ENCODE data around the gene CEBPA. TPM values are rescaled to one million over a fixed set of nuclear protein-coding genes. Genes with fewer than 3 reads are reported as not detected.

The CEBPA gene
- total and polyA plus RNA-seq, 7 donors, result 2.9 to 64.3 (median 16.1) TPM

DNA sequence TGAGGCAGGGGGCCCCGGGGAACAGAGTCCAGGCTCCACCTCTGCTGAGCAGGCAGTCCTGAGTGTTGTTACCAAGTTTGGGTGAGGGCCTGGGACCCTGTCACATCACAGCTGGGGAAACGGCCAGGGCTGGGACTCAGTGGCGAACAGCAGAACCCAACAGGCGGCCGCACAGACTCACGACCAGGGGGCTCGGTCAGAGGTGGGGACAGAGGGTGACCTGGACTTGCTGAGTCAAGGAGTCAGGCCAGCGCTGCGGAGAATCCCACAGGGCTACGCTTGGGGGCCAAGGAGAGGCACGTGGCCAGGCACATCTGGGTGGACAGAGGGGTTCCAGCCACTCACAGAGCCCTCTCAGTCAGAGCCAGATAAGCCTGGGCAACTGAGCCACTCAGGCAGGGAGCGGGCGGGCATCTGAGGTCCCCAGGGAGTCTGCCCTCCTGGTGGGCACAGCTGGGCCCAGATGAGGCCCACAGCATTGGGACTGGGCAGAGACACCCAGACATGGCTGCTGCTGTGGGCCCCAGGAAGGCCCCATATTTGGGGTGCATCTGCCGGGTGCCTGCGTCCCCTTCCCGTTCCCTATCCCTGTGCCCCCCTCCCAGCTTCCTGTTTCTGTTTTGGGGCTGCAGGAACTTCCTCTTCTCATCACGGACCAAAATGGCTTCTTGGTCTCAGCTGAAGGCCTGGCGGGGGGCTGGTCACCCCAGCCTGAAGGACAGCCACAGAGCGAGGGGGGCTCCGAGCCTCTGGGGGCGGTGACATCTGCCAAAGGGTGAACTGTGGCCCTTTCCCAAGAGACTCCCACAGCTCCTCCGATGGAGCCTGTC, 34.0 kb downstream of the CEBPA start:
- Histone ChIP-seq H3K27ac (no peak overlapping the region), H3K36me3 (no peaks in the 10 kb centered on the region), H3K27me3 (no peaks in the 10 kb centered on the region), H3K4me1 (no peaks in the 10 kb centered on the region), H3K4me3 (no peak overlapping the region), H3K9me3 (no peaks in the 10 kb centered on the region)
- TF ChIP-seq, protein P1, sequence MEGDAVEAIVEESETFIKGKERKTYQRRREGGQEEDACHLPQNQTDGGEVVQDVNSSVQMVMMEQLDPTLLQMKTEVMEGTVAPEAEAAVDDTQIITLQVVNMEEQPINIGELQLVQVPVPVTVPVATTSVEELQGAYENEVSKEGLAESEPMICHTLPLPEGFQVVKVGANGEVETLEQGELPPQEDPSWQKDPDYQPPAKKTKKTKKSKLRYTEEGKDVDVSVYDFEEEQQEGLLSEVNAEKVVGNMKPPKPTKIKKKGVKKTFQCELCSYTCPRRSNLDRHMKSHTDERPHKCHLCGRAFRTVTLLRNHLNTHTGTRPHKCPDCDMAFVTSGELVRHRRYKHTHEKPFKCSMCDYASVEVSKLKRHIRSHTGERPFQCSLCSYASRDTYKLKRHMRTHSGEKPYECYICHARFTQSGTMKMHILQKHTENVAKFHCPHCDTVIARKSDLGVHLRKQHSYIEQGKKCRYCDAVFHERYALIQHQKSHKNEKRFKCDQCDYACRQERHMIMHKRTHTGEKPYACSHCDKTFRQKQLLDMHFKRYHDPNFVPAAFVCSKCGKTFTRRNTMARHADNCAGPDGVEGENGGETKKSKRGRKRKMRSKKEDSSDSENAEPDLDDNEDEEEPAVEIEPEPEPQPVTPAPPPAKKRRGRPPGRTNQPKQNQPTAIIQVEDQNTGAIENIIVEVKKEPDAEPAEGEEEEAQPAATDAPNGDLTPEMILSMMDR (IDR thresholded peaks at IDR 0.05), result no peak
- TF ChIP-seq POLR2AphosphoS5 (IDR thresholded peaks at IDR 0.05), result no peak
- no peak for TF ChIP-seq POLR2A (IDR thresholded peaks at IDR 0.05)
- TF ChIP-seq EP300 (IDR thresholded peaks at IDR 0.05), result no peak
- intact Hi-C loops (cut with DNase I), result no loop called here
- DNase-seq, result no peak
- 78 to 85% methylated on average over 22 of the region's 22 CpGs for WGBS, 2 donors

DNA sequence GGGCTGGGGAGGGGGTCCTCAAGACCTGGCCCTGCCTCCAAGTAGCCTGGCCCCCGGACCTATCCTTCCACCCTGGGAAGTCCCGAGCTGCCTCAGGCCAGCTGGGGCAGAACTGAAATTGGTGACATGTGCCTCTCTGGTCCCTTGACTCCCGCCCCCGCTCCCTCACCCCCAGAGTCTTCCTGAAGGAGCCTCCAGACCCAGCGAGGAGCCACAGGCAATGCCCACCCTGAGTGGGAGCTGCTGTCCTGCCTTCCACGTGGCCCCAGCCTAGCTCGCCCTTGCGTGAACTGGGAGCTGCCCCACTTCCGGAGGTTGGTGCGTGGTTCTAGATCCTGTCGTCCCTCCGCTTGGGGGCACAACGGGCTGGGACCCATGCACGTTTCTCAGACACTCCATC, 34.6 kb downstream of the CEBPA start:
- Histone ChIP-seq H3K27ac (no peak overlapping the region), H3K4me3 (no peak overlapping the region), H3K4me1 (no peaks in the 10 kb centered on the region), H3K27me3 (no peaks in the 10 kb centered on the region), H3K9me3 (no peaks in the 10 kb centered on the region), H3K36me3 (no peaks in the 10 kb centered on the region)
- 79 to 81% methylated on average over 14 of the region's 14 CpGs for WGBS, 2 donors
- intact Hi-C loops (cut with DNase I), result no loop called here
- no peak for DNase-seq
- TF ChIP-seq, protein P1 (IDR thresholded peaks at IDR 0.05), result no peak
- no peak for TF ChIP-seq EP300 (IDR thresholded peaks at IDR 0.05)
- TF ChIP-seq POLR2AphosphoS5 (IDR thresholded peaks at IDR 0.05), result no peak
- TF ChIP-seq POLR2A (IDR thresholded peaks at IDR 0.05), result no peak

DNA sequence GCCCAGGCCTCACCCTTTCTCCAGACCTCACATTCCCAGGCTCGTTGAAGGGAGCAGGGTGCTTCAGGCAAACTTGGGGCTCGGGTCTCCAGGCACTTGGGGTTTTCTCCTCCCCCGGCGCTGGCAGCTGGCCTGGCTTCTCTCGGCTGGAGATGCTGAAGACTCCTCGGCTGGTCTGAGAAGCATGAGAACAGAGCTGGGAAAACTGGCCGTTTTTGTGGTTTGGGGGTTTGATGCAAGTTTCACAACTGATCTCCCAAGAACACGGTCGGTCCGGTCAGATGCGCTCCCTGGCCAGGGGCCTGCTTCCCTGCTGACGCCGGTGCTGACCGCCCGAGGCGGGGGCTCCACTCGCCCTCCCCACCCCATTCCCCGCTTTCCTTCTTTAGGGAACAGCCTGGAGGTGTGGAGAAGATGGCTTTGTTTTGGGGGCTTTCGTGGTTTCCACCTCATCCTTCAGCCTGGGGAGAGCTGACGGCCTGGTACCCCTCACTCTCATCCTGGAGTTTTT, 35.3 kb downstream of the CEBPA start:
- 81 to 82% methylated on average over 20 of the region's 20 CpGs for WGBS, 2 donors
- Histone ChIP-seq H3K9me3 (no peaks in the 10 kb centered on the region), H3K4me1 (no peaks in the 10 kb centered on the region), H3K27me3 (no peaks in the 10 kb centered on the region), H3K4me3 (no peak overlapping the region), H3K36me3 (no peaks in the 10 kb centered on the region), H3K27ac (no peak overlapping the region)
- no peak for DNase-seq
- TF ChIP-seq POLR2A (IDR thresholded peaks at IDR 0.05) (no peak), POLR2AphosphoS5 (IDR thresholded peaks at IDR 0.05) (no peak), EP300 (IDR thresholded peaks at IDR 0.05) (no peak)
- TF ChIP-seq, protein P1 (IDR thresholded peaks at IDR 0.05), result no peak
- intact Hi-C loops (cut with DNase I), result no loop called here

DNA sequence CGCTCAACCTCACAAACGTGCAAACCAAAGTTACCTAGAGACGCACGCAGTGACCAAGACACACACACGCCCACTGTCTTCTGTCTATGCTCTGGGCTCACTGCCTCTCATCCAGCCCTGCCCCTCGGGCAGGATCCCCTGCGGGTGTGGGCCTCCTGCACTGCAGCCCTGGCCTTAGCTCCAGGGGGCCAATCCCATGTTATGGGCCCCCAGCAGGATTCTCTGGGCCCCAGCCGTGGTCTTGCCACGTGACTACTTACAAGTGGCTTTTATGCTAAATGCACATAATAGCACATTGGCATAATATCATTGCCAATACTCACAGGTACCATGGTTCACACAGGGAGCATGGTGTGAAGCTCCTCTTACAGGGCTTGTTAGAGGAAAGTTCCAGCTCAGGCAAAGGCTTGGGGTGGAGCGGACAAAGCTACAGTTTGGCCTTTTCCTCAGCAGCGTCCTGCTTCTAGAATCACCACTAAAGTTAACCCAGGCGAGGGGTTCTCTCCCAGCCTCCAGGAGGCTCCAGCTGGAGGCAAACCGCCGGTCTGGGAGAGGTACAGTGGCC, 37.4 kb downstream of the CEBPA start:
- Histone ChIP-seq H3K27ac (no peak overlapping the region), H3K4me3 (no peak overlapping the region), H3K9me3 (no peaks in the 10 kb centered on the region), H3K36me3 (no peaks in the 10 kb centered on the region), H3K4me1 (no peaks in the 10 kb centered on the region), H3K27me3 (no peaks in the 10 kb centered on the region)
- 90 to 92% methylated on average over 14 of the region's 14 CpGs for WGBS, 2 donors
- DNase-seq, result no peak
- intact Hi-C loops (cut with DNase I), result no loop called here
- TF ChIP-seq POLR2A (IDR thresholded peaks at IDR 0.05), result no peak
- TF ChIP-seq POLR2AphosphoS5 (IDR thresholded peaks at IDR 0.05), result no peak

DNA sequence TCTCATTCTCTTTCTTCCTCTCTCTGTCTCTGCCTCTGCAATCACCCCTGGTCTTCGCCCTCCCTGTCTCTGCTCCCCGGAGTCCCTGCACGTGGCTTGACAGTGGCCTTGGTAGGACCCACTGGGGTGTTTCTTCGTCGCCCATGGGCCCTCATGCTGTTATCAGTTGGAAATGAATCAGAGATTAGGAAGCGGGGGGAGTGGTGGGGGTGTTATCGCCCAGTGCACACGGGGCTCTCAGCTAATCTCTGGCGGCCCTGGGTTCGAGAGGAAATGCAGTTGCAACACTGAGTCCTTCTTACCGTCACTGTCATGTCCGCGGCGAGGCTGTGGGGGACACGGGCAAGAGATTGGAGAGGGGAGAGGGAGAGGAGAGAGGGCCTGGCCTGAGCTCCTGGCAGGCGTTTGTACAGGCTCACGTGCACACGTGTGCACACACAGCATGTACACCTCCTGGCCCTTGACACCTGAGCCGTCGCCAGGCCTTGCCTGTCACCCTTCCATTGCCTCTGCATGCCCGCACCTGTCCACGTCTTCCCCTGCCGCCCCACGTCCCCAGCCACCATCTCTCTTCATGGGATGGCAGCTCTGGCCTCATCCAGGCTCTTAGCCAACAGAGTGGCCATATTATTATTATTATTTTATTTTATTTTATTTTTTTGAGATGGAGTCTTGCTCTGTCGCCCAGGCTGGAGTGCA, 38.9 kb downstream of the CEBPA start:
- Histone ChIP-seq H3K27ac (no peak overlapping the region), H3K27me3 (no peaks in the 10 kb centered on the region), H3K9me3 (no peaks in the 10 kb centered on the region), H3K36me3 (no peaks in the 10 kb centered on the region), H3K4me3 (no peak overlapping the region), H3K4me1 (no peaks in the 10 kb centered on the region)
- no peak for DNase-seq
- WGBS, 2 donors, result 91 to 92% methylated on average over 25 of the region's 25 CpGs
- TF ChIP-seq EP300 (IDR thresholded peaks at IDR 0.05) (no peak), POLR2AphosphoS5 (IDR thresholded peaks at IDR 0.05) (no peak), POLR2A (IDR thresholded peaks at IDR 0.05) (no peak)
- TF ChIP-seq, protein P1 (IDR thresholded peaks at IDR 0.05), result no peak
- intact Hi-C loops (cut with DNase I), result no loop called here
